ENCODE results near the gene APMAP. TPM values are rescaled to one million over a fixed set of nuclear protein-coding genes. Genes with fewer than 3 reads are reported as not detected.

The APMAP gene
- total RNA-seq, 2 experiments from 2014 or later: 27.7 to 28.0 TPM

DNA sequence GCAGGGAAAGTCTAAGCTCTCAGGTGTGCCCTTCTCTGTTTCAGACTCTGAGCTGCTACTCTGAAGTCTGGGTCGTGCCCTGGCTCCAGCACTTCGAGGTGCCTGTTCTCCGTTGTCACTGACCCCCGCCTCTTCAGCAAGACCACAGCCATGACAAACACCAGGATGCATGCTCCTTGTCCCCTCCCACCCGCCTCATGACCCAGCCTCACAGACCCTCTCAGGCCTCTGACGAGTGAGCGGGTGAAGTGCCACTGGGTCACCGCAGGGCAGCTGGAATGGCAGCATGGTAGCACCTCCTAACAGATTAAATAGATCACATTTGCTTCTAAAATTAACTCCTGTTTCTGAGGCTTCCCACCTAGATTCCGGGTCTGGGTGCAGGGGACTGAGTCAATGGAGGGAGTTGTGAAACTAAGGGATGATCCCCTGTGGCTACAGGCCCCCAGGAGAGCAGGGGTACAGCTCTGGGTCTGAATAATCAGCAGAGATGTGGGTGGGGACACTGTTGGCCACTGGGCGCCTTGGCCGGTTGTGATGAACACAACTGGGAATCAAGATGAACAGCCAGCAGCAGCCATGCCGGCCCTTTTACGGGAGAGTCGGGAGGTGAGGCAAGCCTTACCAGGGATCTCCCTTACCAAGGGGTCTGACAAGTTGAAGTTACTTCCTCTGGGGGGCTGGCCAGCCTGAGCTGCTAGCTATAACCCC, 32.8 kb downstream of the APMAP start:
- H3K27ac ChIP-seq (ENCODE audit: low read depth, low read length, poor library complexity, severe bottlenecking): no peak overlapping the region

DNA sequence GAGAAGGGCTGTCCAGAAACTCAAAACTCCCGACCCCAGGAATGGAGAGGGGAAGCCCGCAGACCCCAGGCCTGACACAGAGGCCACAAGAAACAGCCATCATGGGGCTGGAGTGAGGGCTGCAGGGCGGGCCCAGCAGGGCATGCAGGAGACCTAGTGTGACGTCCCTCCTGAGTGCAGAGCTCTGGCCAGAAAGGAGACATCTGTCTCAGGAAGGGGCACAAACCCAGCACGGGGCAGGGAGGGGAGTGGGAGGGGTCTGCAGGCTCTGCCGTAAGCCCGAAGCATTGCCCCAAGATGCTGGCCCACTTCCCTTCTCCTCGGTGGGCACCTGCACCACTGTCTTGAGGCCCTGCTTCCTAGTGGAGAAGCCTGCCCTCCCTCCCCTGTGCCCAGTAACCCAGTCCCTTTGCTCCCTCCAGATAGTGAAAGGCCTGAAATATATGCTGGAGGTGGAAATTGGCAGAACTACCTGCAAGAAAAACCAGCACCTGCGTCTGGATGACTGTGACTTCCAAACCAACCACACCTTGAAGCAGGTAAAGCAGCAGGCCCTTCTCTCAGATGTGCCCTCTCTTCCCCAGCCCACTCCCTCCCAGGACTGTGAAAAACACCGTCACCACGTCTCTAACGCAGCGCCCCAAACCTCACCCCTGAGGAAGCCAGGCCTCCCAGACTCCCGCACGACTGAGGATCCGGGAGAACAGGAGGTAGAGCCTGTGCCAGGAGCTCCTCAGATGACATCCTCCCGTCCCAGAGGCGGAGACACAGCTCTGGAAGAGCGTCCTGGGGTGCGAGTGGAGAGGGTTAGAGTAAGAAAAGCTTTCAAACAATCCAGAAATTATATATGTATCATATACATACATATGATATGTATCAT, 33.8 kb downstream of the APMAP start:
- H3K4me2 ChIP-seq (ENCODE audit: low read length): no peak overlapping the region
- H3K27ac ChIP-seq (ENCODE audit: low read depth, low read length, poor library complexity, severe bottlenecking): no peak overlapping the region
- no peak overlapping the region for H2AFZ ChIP-seq (ENCODE audit: low read length)
- TF ChIP-seq, protein P1, sequence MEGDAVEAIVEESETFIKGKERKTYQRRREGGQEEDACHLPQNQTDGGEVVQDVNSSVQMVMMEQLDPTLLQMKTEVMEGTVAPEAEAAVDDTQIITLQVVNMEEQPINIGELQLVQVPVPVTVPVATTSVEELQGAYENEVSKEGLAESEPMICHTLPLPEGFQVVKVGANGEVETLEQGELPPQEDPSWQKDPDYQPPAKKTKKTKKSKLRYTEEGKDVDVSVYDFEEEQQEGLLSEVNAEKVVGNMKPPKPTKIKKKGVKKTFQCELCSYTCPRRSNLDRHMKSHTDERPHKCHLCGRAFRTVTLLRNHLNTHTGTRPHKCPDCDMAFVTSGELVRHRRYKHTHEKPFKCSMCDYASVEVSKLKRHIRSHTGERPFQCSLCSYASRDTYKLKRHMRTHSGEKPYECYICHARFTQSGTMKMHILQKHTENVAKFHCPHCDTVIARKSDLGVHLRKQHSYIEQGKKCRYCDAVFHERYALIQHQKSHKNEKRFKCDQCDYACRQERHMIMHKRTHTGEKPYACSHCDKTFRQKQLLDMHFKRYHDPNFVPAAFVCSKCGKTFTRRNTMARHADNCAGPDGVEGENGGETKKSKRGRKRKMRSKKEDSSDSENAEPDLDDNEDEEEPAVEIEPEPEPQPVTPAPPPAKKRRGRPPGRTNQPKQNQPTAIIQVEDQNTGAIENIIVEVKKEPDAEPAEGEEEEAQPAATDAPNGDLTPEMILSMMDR (conservative IDR thresholded peaks at IDR 0.05; ENCODE audit: low read length): no peak
- TF ChIP-seq EZH2phosphoT487 (IDR thresholded peaks at IDR 0.05; ENCODE audit: borderline replicate concordance, low read depth, low read length): no peak
- no peaks in the 10 kb centered on the region for H4K20me1 ChIP-seq (ENCODE audit: insufficient read depth, low read length)
- no peaks in the 10 kb centered on the region for H3K9me2 ChIP-seq (ENCODE audit: insufficient read depth, low read length)
- BruUV-seq (replicated peaks): no TSS peak
- DNase-seq (ENCODE audit: low spot score): no peak
- no peak overlapping the region for H3K4me3 ChIP-seq (ENCODE audit: low read depth, low read length, poor library complexity, severe bottlenecking)
- peaks cover 9% of the 10 kb centered on the region for H3K4me1 ChIP-seq (ENCODE audit: insufficient read depth, low read length, poor library complexity, severe bottlenecking)
- CTCF ChIA-PET (ENCODE audit: unreplicated experiment): no interaction called here
- H3K36me3 ChIP-seq (ENCODE audit: insufficient read depth, low read length): peaks cover 18% of the 10 kb centered on the region; the same call in 1 of the 2 replicates
- intact Hi-C loops (cut with micrococcal nuclease; ENCODE audit: unreplicated experiment): no loop called here
- no peaks in the 10 kb centered on the region for H3K79me2 ChIP-seq (ENCODE audit: insufficient read depth, low read depth, low read length)
- POLR2A ChIA-PET: no interaction called here
- no peaks in the 10 kb centered on the region for H3K9me3 ChIP-seq (ENCODE audit: low read length)

More for the DNA sequence above, 32.8 kb downstream of the APMAP start:
- no TSS peak for BruUV-seq (replicated peaks)
- H3K36me3 ChIP-seq (ENCODE audit: insufficient read depth, low read length): peaks cover 20% of the 10 kb centered on the region; the same call in 1 of the 2 replicates
- no peak overlapping the region for H3K4me3 ChIP-seq (ENCODE audit: low read depth, low read length, poor library complexity, severe bottlenecking)
- intact Hi-C loops (cut with micrococcal nuclease; ENCODE audit: unreplicated experiment): no loop called here
- TF ChIP-seq, protein P1 (conservative IDR thresholded peaks at IDR 0.05; ENCODE audit: low read length): no peak
- TF ChIP-seq EZH2phosphoT487 (IDR thresholded peaks at IDR 0.05; ENCODE audit: borderline replicate concordance, low read depth, low read length): no peak
- no peak for DNase-seq (ENCODE audit: low spot score)
- H2AFZ ChIP-seq (ENCODE audit: low read length): no peak overlapping the region
- POLR2A ChIA-PET: no interaction called here
- no peak overlapping the region for H3K4me2 ChIP-seq (ENCODE audit: low read length)
- CTCF ChIA-PET (ENCODE audit: unreplicated experiment): no interaction called here
- H4K20me1 ChIP-seq (ENCODE audit: insufficient read depth, low read length): no peaks in the 10 kb centered on the region
- no peaks in the 10 kb centered on the region for H3K79me2 ChIP-seq (ENCODE audit: insufficient read depth, low read depth, low read length)
- peaks cover 9% of the 10 kb centered on the region for H3K4me1 ChIP-seq (ENCODE audit: insufficient read depth, low read length, poor library complexity, severe bottlenecking)
- no peaks in the 10 kb centered on the region for H3K9me2 ChIP-seq (ENCODE audit: insufficient read depth, low read length)
- no peaks in the 10 kb centered on the region for H3K9me3 ChIP-seq (ENCODE audit: low read length)
